SK-N-SH (cell line): ENCODE results near the gene UNC13B. TPM values are rescaled to one million over a fixed set of nuclear protein-coding genes. Genes with fewer than 3 reads are reported as not detected.

Source experiments
- CTCF ChIA-PET: fragments of 300-600, 350-600 bp; formaldehyde crosslinking; extraction: SDS; loops from one replicate; lab custom pipeline; 2021; lab: Yijun Ruan, JAX
- POLR2A ChIA-PET: fragments of 350-600 bp; sonication (Branson Sonifier 250); formaldehyde crosslinking; extraction: SDS; loops from one replicate; lab custom pipeline; 2020; ENCODE audit warnings: antibody characterized with exemption, inconsistent platforms; lab: Yijun Ruan, JAX
- DNase-seq: peaks from one replicate; pipeline ENCODE4 v3.0.0; 2012
- H2AFZ ChIP-seq: fragments of 200-600 bp; sonication (generic); 2 replicates; pipeline ENCODE4 v1.8.1; 2016; ENCODE audit warnings: antibody characterized with exemption, mild to moderate bottlenecking, low read depth
- H3F3A ChIP-seq: fragments of 200-600 bp; sonication (generic); replicated peaks from 2 replicates; pipeline ENCODE3; 2016; ENCODE audit warnings: antibody characterized with exemption, mild to moderate bottlenecking; ENCODE audit not compliant: insufficient read depth
- H3K27ac ChIP-seq, 2 experiments: fragments of 200-500 bp in 1 of 2; fragments of 200-600 bp in 1 of 2; sonication (Bioruptor generic) in 1 of 2; sonication (generic), shearing (Covaris generic) in 1 of 2; 2 replicates each; pipeline versions ENCODE4 v1.5.1 to v1.6.1; 2014 to 2016; ENCODE audit warnings: low read depth in 2 of 2, inconsistent platforms in 1 of 2, low read length in 1 of 2, mild to moderate bottlenecking in 1 of 2, mixed read lengths in 1 of 2
- H3K27me3 ChIP-seq: fragments of 200-600 bp; sonication (generic), shearing (Covaris generic); 2 replicates; pipeline ENCODE4 v1.6.1; 2016; ENCODE audit warnings: mixed run types; ENCODE audit not compliant: insufficient read depth
- H3K36me3 ChIP-seq, 2 experiments: fragments of 200-500 bp in 1 of 2; fragments of 200-600 bp in 1 of 2; sonication (Bioruptor generic) in 1 of 2; sonication (generic) in 1 of 2; replicated peaks in 1 of 2; 2 replicates each; pipeline versions ENCODE3 to v1.5.1; 2014 to 2016; ENCODE audit warnings: low read length in 1 of 2, mild to moderate bottlenecking in 1 of 2; ENCODE audit not compliant: insufficient read depth in 2 of 2, control insufficient read depth in 1 of 2
- H3K4me1 ChIP-seq, 2 experiments: fragments of 200-500 bp in 1 of 2; fragments of 200-600 bp in 1 of 2; sonication (Bioruptor generic) in 1 of 2; sonication (generic), shearing (Covaris generic) in 1 of 2; 2 replicates each; pipeline versions ENCODE4 v1.5.1 to v1.6.1; 2014 to 2016; ENCODE audit warnings: low read depth in 1 of 2, low read length in 1 of 2, mixed run types in 1 of 2; ENCODE audit not compliant: insufficient read depth in 2 of 2, control insufficient read depth in 1 of 2
- H3K4me2 ChIP-seq: fragments of 200-600 bp; sonication (generic), shearing (Covaris generic); 2 replicates; pipeline ENCODE4 v1.6.1; 2017; ENCODE audit warnings: mixed run types
- H3K4me3 ChIP-seq, 2 experiments: fragments of 200-500 bp in 1 of 2; fragments of 200-600 bp in 1 of 2; sonication (Bioruptor generic) in 1 of 2; sonication (generic), shearing (Covaris generic) in 1 of 2; 2 replicates each; pipeline versions ENCODE4 v1.5.1 to v1.8.1; 2014 to 2016; ENCODE audit warnings: low read depth in 2 of 2, inconsistent platforms in 1 of 2, low read length in 1 of 2, mild to moderate bottlenecking in 1 of 2, mixed read lengths in 1 of 2, moderate library complexity in 1 of 2
- H3K79me2 ChIP-seq: fragments of 200-600 bp; sonication (generic); 2 replicates; pipeline ENCODE4 v1.8.1; 2017; ENCODE audit warnings: mild to moderate bottlenecking; ENCODE audit not compliant: insufficient read depth
- H3K9ac ChIP-seq: fragments of 200-600 bp; sonication (generic); 2 replicates; pipeline ENCODE4 v1.6.1; 2017; ENCODE audit warnings: mixed run types
- H3K9me2 ChIP-seq: fragments of 200-600 bp; sonication (generic); 2 replicates; pipeline ENCODE4 v1.6.1; 2017; ENCODE audit warnings: mixed run types
- H3K9me3 ChIP-seq: fragments of 200-600 bp; sonication (generic); 2 replicates; pipeline ENCODE4 v1.6.1; 2017; ENCODE audit warnings: mixed run types, mild to moderate bottlenecking, moderate library complexity
- H4K20me1 ChIP-seq: fragments of 200-600 bp; sonication (generic); 2 replicates; pipeline ENCODE4 v1.6.1; 2017; ENCODE audit warnings: mild to moderate bottlenecking, mixed run types; ENCODE audit not compliant: insufficient read depth
- ELF1 ChIP-seq: IDR thresholded peaks from 2 replicates; pipeline ENCODE4 v1.4.0; 2012
- EP300 ChIP-seq, 2 experiments: IDR thresholded peaks; 2 replicates each; pipeline versions ENCODE4 v1.4.0 to v1.6.1; 2012; ENCODE audit warnings: borderline replicate concordance in 1 of 2, low read depth in 1 of 2, low read length in 1 of 2
- FOXJ3 ChIP-seq: sonication (generic); formaldehyde crosslinking; IDR thresholded peaks from 2 replicates; pipeline ENCODE4 v1.5.1; 2020; ENCODE audit warnings: mild to moderate bottlenecking, missing genetic modification reagents
- FOXM1 ChIP-seq: IDR thresholded peaks from 2 replicates; pipeline ENCODE4 v1.4.0; 2012; ENCODE audit warnings: low read depth, mild to moderate bottlenecking
- GABPA ChIP-seq: IDR thresholded peaks from 2 replicates; pipeline ENCODE4 v1.4.0; 2012; ENCODE audit warnings: low read depth, mild to moderate bottlenecking
- GATA2 ChIP-seq: sonication (generic); formaldehyde crosslinking; IDR thresholded peaks from 2 replicates; pipeline ENCODE4 v1.5.0; 2020; ENCODE audit warnings: mild to moderate bottlenecking, missing genetic modification reagents
- MAX ChIP-seq: IDR thresholded peaks from 2 replicates; pipeline ENCODE4 v1.4.0; 2012; ENCODE audit warnings: low read depth
- MEF2A ChIP-seq: IDR thresholded peaks from 2 replicates; pipeline ENCODE4 v1.4.0; 2012; ENCODE audit warnings: low read depth, borderline replicate concordance
- MXI1 ChIP-seq: IDR thresholded peaks from 2 replicates; pipeline ENCODE4 v1.6.1; 2012; ENCODE audit warnings: mild to moderate bottlenecking, low read depth, low read length, improper control_type of control experiment
- NFIC ChIP-seq: IDR thresholded peaks from 2 replicates; pipeline ENCODE4 v1.4.0; 2012; ENCODE audit warnings: borderline replicate concordance
- POLR2AphosphoS5 ChIP-seq: IDR thresholded peaks from 2 replicates; pipeline ENCODE4 v1.6.1; 2012; ENCODE audit warnings: low read depth, low read length
- RAD21 ChIP-seq: IDR thresholded peaks from 2 replicates; pipeline ENCODE4 v1.6.1; 2012; ENCODE audit warnings: mild to moderate bottlenecking, low read length
- REST ChIP-seq: IDR thresholded peaks from 2 replicates; pipeline ENCODE4 v1.6.1; 2012; ENCODE audit warnings: mild to moderate bottlenecking, low read depth, low read length, moderate library complexity
- SIN3A ChIP-seq: IDR thresholded peaks from 2 replicates; pipeline ENCODE4 v1.6.1; 2012; ENCODE audit warnings: low read depth, mild to moderate bottlenecking, low read length, moderate library complexity, borderline replicate concordance
- SMC3 ChIP-seq: IDR thresholded peaks from 2 replicates; pipeline ENCODE4 v1.6.1; 2012; ENCODE audit warnings: low read depth, low read length, improper control_type of control experiment
- TAF1 ChIP-seq: IDR thresholded peaks from 2 replicates; pipeline ENCODE4 v1.6.1; 2012; ENCODE audit warnings: low read depth, mild to moderate bottlenecking, low read length, moderate library complexity, borderline replicate concordance
- TCF12 ChIP-seq: IDR thresholded peaks from 2 replicates; pipeline ENCODE4 v1.4.0; 2012
- YY1 ChIP-seq: IDR thresholded peaks from 2 replicates; pipeline ENCODE4 v1.4.0; 2012; ENCODE audit warnings: low read depth, mild to moderate bottlenecking
- WGBS: methylation state at CpG from one replicate; pipeline ENCODE4 v1.1.6; 2017; ENCODE audit warnings: low lambda C conversion rate; 5-methylcytosine and 5-hydroxymethylcytosine counted together
- polyA plus RNA-seq, 3 experiments: library from polyadenylated mRNA; depleted of rRNA; stranded (reverse); fragments of >200 nt; gene quantifications; 2 replicates each; pipeline ENCODE4 v1.2.3, GENCODE V29; 2012
- TF ChIP-seq, protein P1 (sequence below): IDR thresholded peaks from 2 replicates; pipeline ENCODE4 v1.4.0; 2012; ENCODE audit warnings: low read depth, borderline replicate concordance
- TF ChIP-seq, protein P2 (sequence below): fragments of 150-350 bp; IDR thresholded peaks from 2 replicates; pipeline ENCODE4 v1.6.1; 2016; ENCODE audit warnings: mild to moderate bottlenecking, low read depth, low read length
- TF ChIP-seq, protein P3 (sequence below): IDR thresholded peaks from 2 replicates; pipeline ENCODE4; 2012

Gene UNC13B
- polyA plus RNA-seq, 1 of the 3 experiments (the other 2 are of a cell fraction) = 8.1 TPM

DNA sequence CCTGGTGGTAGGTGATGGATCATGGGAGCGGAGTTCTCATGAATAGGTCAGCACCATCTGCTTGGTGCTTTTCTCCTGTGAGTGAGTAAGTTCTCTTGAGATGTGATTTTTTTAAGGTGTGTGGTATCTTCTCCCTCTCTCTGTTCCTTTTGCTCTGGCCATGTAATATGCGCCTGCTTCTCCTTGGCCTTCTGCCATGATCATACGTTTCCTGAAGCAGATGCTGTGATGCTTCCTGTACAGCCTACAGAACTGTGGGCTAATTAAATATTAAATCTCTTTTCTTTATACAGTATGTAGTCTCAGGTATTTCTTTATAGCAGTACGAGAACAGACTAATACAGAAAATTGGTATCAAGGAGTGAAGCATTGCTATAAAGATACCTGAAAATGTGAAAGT lies 36.4 kb downstream of the UNC13B start:
- Histone ChIP-seq H2AFZ (no peak overlapping the region), H3K4me2 (no peak overlapping the region), H3F3A (no peaks in the 10 kb centered on the region), H3K9me2 (no peaks in the 10 kb centered on the region), H3K79me2 (no peaks in the 10 kb centered on the region), H3K4me3 (no peak overlapping the region), H3K9me3 (no peaks in the 10 kb centered on the region), H3K36me3 (no peaks in the 10 kb centered on the region), H3K4me1 (no peaks in the 10 kb centered on the region), H3K9ac (no peak overlapping the region), H3K27me3 (no peaks in the 10 kb centered on the region), H4K20me1 (no peaks in the 10 kb centered on the region), H3K27ac (no peak overlapping the region)
- ChIA-PET POLR2A (no interaction called here), CTCF (no interaction called here)
- 82% methylated on average over 4 of the region's 4 CpGs for WGBS
- no peak for TF ChIP-seq MAX
- no peak for TF ChIP-seq TCF12
- TF ChIP-seq, protein P1, sequence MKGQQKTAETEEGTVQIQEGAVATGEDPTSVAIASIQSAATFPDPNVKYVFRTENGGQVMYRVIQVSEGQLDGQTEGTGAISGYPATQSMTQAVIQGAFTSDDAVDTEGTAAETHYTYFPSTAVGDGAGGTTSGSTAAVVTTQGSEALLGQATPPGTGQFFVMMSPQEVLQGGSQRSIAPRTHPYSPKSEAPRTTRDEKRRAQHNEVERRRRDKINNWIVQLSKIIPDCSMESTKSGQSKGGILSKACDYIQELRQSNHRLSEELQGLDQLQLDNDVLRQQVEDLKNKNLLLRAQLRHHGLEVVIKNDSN = no peak
- TF ChIP-seq GABPA = no peak
- TF ChIP-seq, protein P2, sequence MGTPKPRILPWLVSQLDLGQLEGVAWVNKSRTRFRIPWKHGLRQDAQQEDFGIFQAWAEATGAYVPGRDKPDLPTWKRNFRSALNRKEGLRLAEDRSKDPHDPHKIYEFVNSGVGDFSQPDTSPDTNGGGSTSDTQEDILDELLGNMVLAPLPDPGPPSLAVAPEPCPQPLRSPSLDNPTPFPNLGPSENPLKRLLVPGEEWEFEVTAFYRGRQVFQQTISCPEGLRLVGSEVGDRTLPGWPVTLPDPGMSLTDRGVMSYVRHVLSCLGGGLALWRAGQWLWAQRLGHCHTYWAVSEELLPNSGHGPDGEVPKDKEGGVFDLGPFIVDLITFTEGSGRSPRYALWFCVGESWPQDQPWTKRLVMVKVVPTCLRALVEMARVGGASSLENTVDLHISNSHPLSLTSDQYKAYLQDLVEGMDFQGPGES = no peak
- TF ChIP-seq, protein P3, sequence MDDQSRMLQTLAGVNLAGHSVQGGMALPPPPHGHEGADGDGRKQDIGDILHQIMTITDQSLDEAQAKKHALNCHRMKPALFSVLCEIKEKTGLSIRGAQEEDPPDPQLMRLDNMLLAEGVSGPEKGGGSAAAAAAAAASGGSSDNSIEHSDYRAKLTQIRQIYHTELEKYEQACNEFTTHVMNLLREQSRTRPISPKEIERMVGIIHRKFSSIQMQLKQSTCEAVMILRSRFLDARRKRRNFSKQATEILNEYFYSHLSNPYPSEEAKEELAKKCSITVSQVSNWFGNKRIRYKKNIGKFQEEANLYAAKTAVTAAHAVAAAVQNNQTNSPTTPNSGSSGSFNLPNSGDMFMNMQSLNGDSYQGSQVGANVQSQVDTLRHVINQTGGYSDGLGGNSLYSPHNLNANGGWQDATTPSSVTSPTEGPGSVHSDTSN = no peak
- no peak for TF ChIP-seq EP300 (IDR thresholded peaks at IDR 0.05; ENCODE audit: borderline replicate concordance in 1 of 2, low read depth in 1 of 2, low read length in 1 of 2)
- TF ChIP-seq YY1 = no peak
- no peak for TF ChIP-seq POLR2AphosphoS5
- no peak for DNase-seq

DNA sequence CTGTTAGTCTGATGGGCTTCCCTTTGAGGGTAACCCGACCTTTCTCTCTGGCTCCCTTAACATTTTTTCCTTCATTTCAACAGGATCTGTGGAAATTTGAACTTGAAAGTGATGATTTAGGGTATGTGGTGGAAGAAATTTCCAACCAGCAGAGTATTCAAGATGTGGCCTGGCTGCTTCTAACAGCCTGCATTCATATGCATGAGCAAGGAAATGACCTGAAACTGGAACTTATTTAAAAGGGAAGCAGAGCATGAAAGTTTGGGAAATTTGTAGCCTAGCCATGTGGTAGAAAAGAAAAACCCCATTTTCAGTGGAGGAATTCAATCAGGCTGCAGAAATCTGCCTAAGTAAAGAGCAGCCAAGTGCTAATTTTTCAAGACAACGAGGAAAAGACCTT lies 41.7 kb downstream of the UNC13B start:
- Histone ChIP-seq H3K9me2 (no peaks in the 10 kb centered on the region), H3K36me3 (no peaks in the 10 kb centered on the region), H3K27ac (no peak overlapping the region), H3F3A (no peaks in the 10 kb centered on the region), H3K9ac (no peak overlapping the region), H3K4me1 (no peaks in the 10 kb centered on the region), H4K20me1 (no peaks in the 10 kb centered on the region), H3K79me2 (no peaks in the 10 kb centered on the region), H3K4me3 (no peak overlapping the region), H2AFZ (no peak overlapping the region), H3K4me2 (no peak overlapping the region), H3K27me3 (no peaks in the 10 kb centered on the region), H3K9me3 (no peaks in the 10 kb centered on the region)
- WGBS = 0% methylated on average over 2 of the region's 2 CpGs
- no peak for DNase-seq
- CTCF ChIA-PET = no interaction called here
- POLR2A ChIA-PET = no interaction called here
- TF ChIP-seq TCF12 (no peak), GABPA (no peak), REST (no peak), FOXM1 (no peak), MXI1 (no peak), RAD21 (no peak), FOXJ3 (CRISPR knock-in tag) (no peak), GATA2 (CRISPR knock-in tag) (no peak), SIN3A (no peak), ELF1 (no peak), TAF1 (no peak), MEF2A (no peak), SMC3 (no peak), NFIC (no peak)
- TF ChIP-seq, protein P2 = no peak
